ENCODE data around the gene RIPOR3. TPM values are rescaled to one million over a fixed set of nuclear protein-coding genes. Genes with fewer than 3 reads are reported as not detected.

The RIPOR3 gene
- total RNA-seq, 8 experiments from 2014 or later: 1.0 to 13.0 (median 2.8) TPM

GRCh38 chr20:50728981-50729874 is 37.9 kb upstream of the RIPOR3 start:
- Histone ChIP-seq H3K27ac (no peak overlapping the region), H3K4me1 (replicated peaks in 1 of 2) (peaks cover 21 to 34% of the 10 kb centered on the region in 2 donors), H3K4me3 (no peak overlapping the region)
- no peak for ATAC-seq (replicated peaks in 6 of 8)
- in situ Hi-C loops (cut with MboI; ENCODE audit: low pct_unique_long_range_greater_than_20kb in 2 of 9, low sequenced_read_pairs in 9 of 9, unreplicated experiment in 9 of 9): no loop called here
- 87 to 100% (median 96%) methylated on average over 1 to 11 of the region's 11 CpGs; no CpG with 5 or more reads in 1 of the 10 experiments for WGBS, 10 experiments

DNA sequence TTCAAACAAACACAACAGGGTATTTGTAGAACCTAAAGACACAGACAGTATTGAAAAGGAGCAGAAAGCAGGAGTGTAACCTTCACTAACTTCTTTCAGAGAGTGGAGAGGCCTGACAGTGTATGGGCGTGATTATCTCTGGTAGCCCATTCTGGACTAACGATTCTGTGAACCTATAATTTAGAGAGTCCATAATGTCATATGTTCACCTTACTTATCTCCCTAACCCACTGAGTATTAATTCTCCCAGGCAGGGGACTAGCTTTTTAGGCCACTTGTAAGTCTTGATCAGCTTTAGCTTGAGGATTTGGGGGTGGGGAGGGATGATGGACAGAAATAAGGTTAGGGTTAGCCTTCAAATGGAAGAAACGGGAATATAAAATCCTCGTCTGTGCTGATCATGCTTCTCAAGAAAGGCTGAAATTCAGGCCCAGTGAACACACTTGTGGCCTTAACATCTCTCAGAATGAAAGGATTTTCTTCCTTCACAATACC is 37.2 kb upstream of the RIPOR3 start:
- 68 to 100% (median 97%) methylated on average over 2 to 4 of the region's 4 CpGs; no CpG with 5 or more reads in 1 of the 10 experiments for WGBS, 10 experiments
- ATAC-seq (replicated peaks in 6 of 8): no peak
- H3K4me1 ChIP-seq (replicated peaks in 1 of 2): peaks cover 21 to 34% of the 10 kb centered on the region in 2 donors
- H3K4me3 ChIP-seq: no peak overlapping the region
- in situ Hi-C loops (cut with MboI; ENCODE audit: low pct_unique_long_range_greater_than_20kb in 2 of 9, low sequenced_read_pairs in 9 of 9, unreplicated experiment in 9 of 9): no loop called here
- H3K27ac ChIP-seq: no peak overlapping the region

GRCh38 chr20:50727792-50728485 is 36.6 kb upstream of the RIPOR3 start:
- ATAC-seq (replicated peaks in 6 of 8): no peak
- Histone ChIP-seq H3K4me1 (replicated peaks in 1 of 2) (peaks cover 18 to 30% of the 10 kb centered on the region in 2 donors), H3K27ac (no peak overlapping the region), H3K4me3 (no peak overlapping the region)
- WGBS, 10 experiments: 37 to 100% (median 81%) methylated on average over 3 to 7 of the region's 8 CpGs; no CpG with 5 or more reads in 2 of the 10 experiments
- in situ Hi-C loops (cut with MboI; ENCODE audit: low pct_unique_long_range_greater_than_20kb in 2 of 9, low sequenced_read_pairs in 9 of 9, unreplicated experiment in 9 of 9): no loop called here

- 0 to 97% (median 76%) methylated on average over 1 to 4 of the region's 4 CpGs for WGBS, 10 experiments
- ATAC-seq (replicated peaks in 6 of 8): no peak
- peaks cover 15 to 24% of the 10 kb centered on the region in 2 donors for H3K4me1 ChIP-seq (replicated peaks in 1 of 2)
- in situ Hi-C loops (cut with MboI; ENCODE audit: low pct_unique_long_range_greater_than_20kb in 2 of 9, low sequenced_read_pairs in 9 of 9, unreplicated experiment in 9 of 9): no loop called here
- no peak overlapping the region for H3K4me3 ChIP-seq
- H3K27ac ChIP-seq: no peak overlapping the region
These were observed 35.8 kb upstream of the RIPOR3 start for GRCh38 chr20:50726955-50727791.

- WGBS, 10 experiments: 85 to 97% (median 92%) methylated on average over 3 to 10 of the region's 10 CpGs; no CpG with 5 or more reads in 2 of the 10 experiments
- ATAC-seq (replicated peaks in 6 of 8): no peak
- Histone ChIP-seq H3K4me1 (replicated peaks in 1 of 2) (peaks cover 15 to 24% of the 10 kb centered on the region in 2 donors), H3K4me3 (no peak overlapping the region), H3K27ac (no peak overlapping the region)
- in situ Hi-C loops (cut with MboI; ENCODE audit: low pct_unique_long_range_greater_than_20kb in 2 of 9, low sequenced_read_pairs in 9 of 9, unreplicated experiment in 9 of 9): no loop called here
These were observed 34.3 kb upstream of the RIPOR3 start for GRCh38 chr20:50725724-50726005.

GRCh38 chr20:50724851-50725723 is 33.7 kb upstream of the RIPOR3 start:
- peak; percentile 94 to 98 (median 96) for ATAC-seq (replicated peaks in 6 of 8)
- WGBS, 10 experiments: 0 to 100% (median 44%) methylated on average over 1 to 11 of the region's 14 CpGs
- Histone ChIP-seq H3K4me3 (no peak overlapping the region), H3K27ac (no peak overlapping the region), H3K4me1 (replicated peaks in 1 of 2) (peaks cover 13 to 22% of the 10 kb centered on the region in 2 donors)
- in situ Hi-C loops (cut with MboI; ENCODE audit: low pct_unique_long_range_greater_than_20kb in 2 of 9, low sequenced_read_pairs in 9 of 9, unreplicated experiment in 9 of 9): no loop called here

- in situ Hi-C loops (cut with MboI; ENCODE audit: low pct_unique_long_range_greater_than_20kb in 2 of 9, low sequenced_read_pairs in 9 of 9, unreplicated experiment in 9 of 9): no loop called here
- H3K4me3 ChIP-seq: no peak overlapping the region
- H3K27ac ChIP-seq: no peak overlapping the region
- 85 to 100% (median 100%) methylated on average over 1 to 4 of the region's 7 CpGs; no CpG with 5 or more reads in 4 of the 10 experiments for WGBS, 10 experiments
- H3K4me1 ChIP-seq (replicated peaks in 1 of 2): peaks cover 9 to 20% of the 10 kb centered on the region in 2 donors
- ATAC-seq (replicated peaks in 6 of 8): peak in 1 of 8 experiments; percentile 11
These were observed 32.9 kb upstream of the RIPOR3 start for GRCh38 chr20:50724112-50724725.

GRCh38 chr20:50723672-50724071 is 32.3 kb upstream of the RIPOR3 start:
- H3K4me3 ChIP-seq: no peak overlapping the region
- 52 to 93% (median 91%) methylated on average over 2 to 7 of the region's 9 CpGs; no CpG with 5 or more reads in 4 of the 10 experiments for WGBS, 10 experiments
- no peak overlapping the region for H3K27ac ChIP-seq
- in situ Hi-C loops (cut with MboI; ENCODE audit: low pct_unique_long_range_greater_than_20kb in 2 of 9, low sequenced_read_pairs in 9 of 9, unreplicated experiment in 9 of 9): no loop called here
- no peak for ATAC-seq (replicated peaks in 6 of 8)
- peaks cover 9 to 20% of the 10 kb centered on the region in 2 donors for H3K4me1 ChIP-seq (replicated peaks in 1 of 2)

GRCh38 chr20:50722424-50723155 is 31.2 kb upstream of the RIPOR3 start:
- H3K4me1 ChIP-seq (replicated peaks in 1 of 2): peaks cover 9 to 16% of the 10 kb centered on the region in 2 donors

DNA sequence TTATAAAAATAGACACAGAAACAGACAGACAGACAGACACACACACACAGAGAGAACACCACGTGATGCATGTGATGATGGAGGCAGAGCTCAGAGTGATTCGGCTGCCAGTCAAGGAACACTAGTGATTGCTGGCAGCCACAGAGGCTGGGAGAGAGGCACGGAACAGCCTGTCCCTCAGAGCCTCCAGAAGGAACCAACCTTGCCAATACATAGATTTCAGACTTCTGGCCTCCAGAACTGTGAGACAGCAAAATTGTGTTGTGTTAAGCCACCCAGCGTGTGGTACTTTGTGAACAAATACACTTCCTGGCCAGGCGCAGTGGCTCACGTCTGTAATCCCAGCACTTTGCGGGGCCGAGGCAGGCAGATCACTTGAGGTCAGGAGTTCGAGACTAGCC is 30.5 kb upstream of the RIPOR3 start:
- H3K4me3 ChIP-seq: no peak overlapping the region
- in situ Hi-C loops (cut with MboI; ENCODE audit: low pct_unique_long_range_greater_than_20kb in 2 of 9, low sequenced_read_pairs in 9 of 9, unreplicated experiment in 9 of 9): no loop called here
- no peak for ATAC-seq (replicated peaks in 6 of 8)
- no peak overlapping the region for H3K27ac ChIP-seq
- H3K4me1 ChIP-seq (replicated peaks in 1 of 2): peaks cover 9% of the 10 kb centered on the region in 2 donors
- WGBS, 10 experiments: 67 to 100% (median 90%) methylated on average over 1 to 5 of the region's 9 CpGs; no CpG with 5 or more reads in 5 of the 10 experiments

More at GRCh38 chr20:50722424-50723155, 31.2 kb upstream of the RIPOR3 start:
- 73 to 100% (median 93%) methylated on average over 2 to 8 of the region's 10 CpGs; no CpG with 5 or more reads in 2 of the 10 experiments for WGBS, 10 experiments
- in situ Hi-C loops (cut with MboI; ENCODE audit: low pct_unique_long_range_greater_than_20kb in 2 of 9, low sequenced_read_pairs in 9 of 9, unreplicated experiment in 9 of 9): no loop called here
- H3K27ac ChIP-seq: no peak overlapping the region
- ATAC-seq (replicated peaks in 6 of 8): no peak
- H3K4me3 ChIP-seq: no peak overlapping the region

GRCh38 chr20:50720582-50720981 is 29.2 kb upstream of the RIPOR3 start:
- no peak for ATAC-seq (replicated peaks in 6 of 8)
- no peak overlapping the region for H3K4me3 ChIP-seq
- no peak overlapping the region for H3K27ac ChIP-seq
- in situ Hi-C loops (cut with MboI; ENCODE audit: low pct_unique_long_range_greater_than_20kb in 2 of 9, low sequenced_read_pairs in 9 of 9, unreplicated experiment in 9 of 9): no loop called here
- H3K4me1 ChIP-seq (replicated peaks in 1 of 2): peaks cover 9% of the 10 kb centered on the region in 2 donors

Data from motor neuron (in vitro differentiated cells).